HEK293 (cell line): ENCODE measurements around the gene MPZL3.

ENCODE experiments used
- REPIN1 ChIP-seq: fragments of 450-650 bp; formaldehyde crosslinking; IDR thresholded peaks from 2 replicates; pipeline ENCODE4 v1.5.1; 2017; ENCODE audit warnings: missing biosample characterization, missing genetic modification characterization, low read depth
- SP7 ChIP-seq: fragments of 450-650 bp; formaldehyde crosslinking; IDR thresholded peaks from 2 replicates; pipeline ENCODE4 v1.5.1; 2016; ENCODE audit warnings: missing biosample characterization, missing genetic modification characterization
- ZBTB17 ChIP-seq: fragments of 450-650 bp; formaldehyde crosslinking; IDR thresholded peaks from 2 replicates; pipeline ENCODE4 v1.5.1; 2016; ENCODE audit warnings: missing biosample characterization, missing genetic modification characterization
- ZNF274 ChIP-seq, 2 experiments: fragments of 200-500 bp in 1 of 2; fragments of 450-650 bp in 1 of 2; sonication (Bioruptor generic) in 1 of 2; formaldehyde crosslinking in 1 of 2; IDR thresholded peaks; 2 replicates each; pipeline versions ENCODE4 v1.5.1 to v1.6.1; 2014 to 2016; ENCODE audit warnings: borderline replicate concordance in 1 of 2, inconsistent platforms in 1 of 2, low read length in 1 of 2, missing biosample characterization in 1 of 2, missing genetic modification characterization in 1 of 2
- TF ChIP-seq, protein P1 (sequence below): fragments of 450-650 bp; formaldehyde crosslinking; IDR thresholded peaks from 2 replicates; pipeline ENCODE4 v1.5.1; 2016; ENCODE audit warnings: missing biosample characterization, missing genetic modification characterization, low read depth
- TF ChIP-seq, protein P2 (sequence below): fragments of 450-650 bp; formaldehyde crosslinking; IDR thresholded peaks from 2 replicates; pipeline ENCODE4 v1.5.1; 2016; ENCODE audit warnings: missing biosample characterization, missing genetic modification characterization
- TF ChIP-seq, protein P3 (sequence below): fragments of 450-650 bp; formaldehyde crosslinking; IDR thresholded peaks from 2 replicates; pipeline ENCODE4 v1.5.1; 2016; ENCODE audit warnings: missing biosample characterization, missing genetic modification characterization

DNA sequence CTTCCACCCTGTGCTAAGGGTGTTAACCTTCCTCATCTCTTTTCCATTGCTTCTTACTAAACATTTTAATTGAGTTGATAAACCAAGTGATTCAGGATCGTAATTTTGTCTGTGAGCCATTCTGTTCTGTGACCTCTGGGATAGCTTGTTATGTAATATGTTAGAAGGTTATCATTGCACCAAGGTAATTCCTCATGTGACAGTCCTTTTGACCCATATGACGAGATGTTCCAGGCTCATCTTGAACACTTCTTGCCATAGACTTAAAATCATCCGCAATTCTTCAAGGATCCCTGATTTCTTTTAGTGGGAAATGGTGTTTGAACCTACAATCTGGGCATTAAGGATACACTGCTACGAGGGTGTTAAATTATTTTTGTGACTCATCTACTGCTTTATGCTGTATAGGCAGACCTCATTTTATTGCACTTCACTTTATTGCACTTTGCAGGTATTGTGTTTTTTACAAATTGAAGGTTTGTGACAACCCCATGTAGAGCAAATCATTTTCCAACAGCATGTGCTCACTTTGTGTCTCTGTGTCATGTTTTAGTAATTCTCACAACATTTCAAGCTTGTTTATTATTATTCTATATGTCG, 31.0 kb upstream of the MPZL3 start:
- TF ChIP-seq REPIN1 (tag by site-specific recombination) (no peak), SP7 (no peak), ZBTB17 (tag by site-specific recombination) (no peak), ZNF274 (IDR thresholded peaks at IDR 0.05; ENCODE audit: low read length) (no peak), ZNF274 (tag by site-specific recombination; IDR thresholded peaks at IDR 0.05; ENCODE audit: borderline replicate concordance) (no peak)
- TF ChIP-seq, protein P1, sequence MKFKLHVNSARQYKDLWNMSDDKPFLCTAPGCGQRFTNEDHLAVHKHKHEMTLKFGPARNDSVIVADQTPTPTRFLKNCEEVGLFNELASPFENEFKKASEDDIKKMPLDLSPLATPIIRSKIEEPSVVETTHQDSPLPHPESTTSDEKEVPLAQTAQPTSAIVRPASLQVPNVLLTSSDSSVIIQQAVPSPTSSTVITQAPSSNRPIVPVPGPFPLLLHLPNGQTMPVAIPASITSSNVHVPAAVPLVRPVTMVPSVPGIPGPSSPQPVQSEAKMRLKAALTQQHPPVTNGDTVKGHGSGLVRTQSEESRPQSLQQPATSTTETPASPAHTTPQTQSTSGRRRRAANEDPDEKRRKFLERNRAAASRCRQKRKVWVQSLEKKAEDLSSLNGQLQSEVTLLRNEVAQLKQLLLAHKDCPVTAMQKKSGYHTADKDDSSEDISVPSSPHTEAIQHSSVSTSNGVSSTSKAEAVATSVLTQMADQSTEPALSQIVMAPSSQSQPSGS (tag by site-specific recombination): no peak
- TF ChIP-seq, protein P2, sequence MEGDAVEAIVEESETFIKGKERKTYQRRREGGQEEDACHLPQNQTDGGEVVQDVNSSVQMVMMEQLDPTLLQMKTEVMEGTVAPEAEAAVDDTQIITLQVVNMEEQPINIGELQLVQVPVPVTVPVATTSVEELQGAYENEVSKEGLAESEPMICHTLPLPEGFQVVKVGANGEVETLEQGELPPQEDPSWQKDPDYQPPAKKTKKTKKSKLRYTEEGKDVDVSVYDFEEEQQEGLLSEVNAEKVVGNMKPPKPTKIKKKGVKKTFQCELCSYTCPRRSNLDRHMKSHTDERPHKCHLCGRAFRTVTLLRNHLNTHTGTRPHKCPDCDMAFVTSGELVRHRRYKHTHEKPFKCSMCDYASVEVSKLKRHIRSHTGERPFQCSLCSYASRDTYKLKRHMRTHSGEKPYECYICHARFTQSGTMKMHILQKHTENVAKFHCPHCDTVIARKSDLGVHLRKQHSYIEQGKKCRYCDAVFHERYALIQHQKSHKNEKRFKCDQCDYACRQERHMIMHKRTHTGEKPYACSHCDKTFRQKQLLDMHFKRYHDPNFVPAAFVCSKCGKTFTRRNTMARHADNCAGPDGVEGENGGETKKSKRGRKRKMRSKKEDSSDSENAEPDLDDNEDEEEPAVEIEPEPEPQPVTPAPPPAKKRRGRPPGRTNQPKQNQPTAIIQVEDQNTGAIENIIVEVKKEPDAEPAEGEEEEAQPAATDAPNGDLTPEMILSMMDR (tag by site-specific recombination): no peak
- TF ChIP-seq, protein P3, sequence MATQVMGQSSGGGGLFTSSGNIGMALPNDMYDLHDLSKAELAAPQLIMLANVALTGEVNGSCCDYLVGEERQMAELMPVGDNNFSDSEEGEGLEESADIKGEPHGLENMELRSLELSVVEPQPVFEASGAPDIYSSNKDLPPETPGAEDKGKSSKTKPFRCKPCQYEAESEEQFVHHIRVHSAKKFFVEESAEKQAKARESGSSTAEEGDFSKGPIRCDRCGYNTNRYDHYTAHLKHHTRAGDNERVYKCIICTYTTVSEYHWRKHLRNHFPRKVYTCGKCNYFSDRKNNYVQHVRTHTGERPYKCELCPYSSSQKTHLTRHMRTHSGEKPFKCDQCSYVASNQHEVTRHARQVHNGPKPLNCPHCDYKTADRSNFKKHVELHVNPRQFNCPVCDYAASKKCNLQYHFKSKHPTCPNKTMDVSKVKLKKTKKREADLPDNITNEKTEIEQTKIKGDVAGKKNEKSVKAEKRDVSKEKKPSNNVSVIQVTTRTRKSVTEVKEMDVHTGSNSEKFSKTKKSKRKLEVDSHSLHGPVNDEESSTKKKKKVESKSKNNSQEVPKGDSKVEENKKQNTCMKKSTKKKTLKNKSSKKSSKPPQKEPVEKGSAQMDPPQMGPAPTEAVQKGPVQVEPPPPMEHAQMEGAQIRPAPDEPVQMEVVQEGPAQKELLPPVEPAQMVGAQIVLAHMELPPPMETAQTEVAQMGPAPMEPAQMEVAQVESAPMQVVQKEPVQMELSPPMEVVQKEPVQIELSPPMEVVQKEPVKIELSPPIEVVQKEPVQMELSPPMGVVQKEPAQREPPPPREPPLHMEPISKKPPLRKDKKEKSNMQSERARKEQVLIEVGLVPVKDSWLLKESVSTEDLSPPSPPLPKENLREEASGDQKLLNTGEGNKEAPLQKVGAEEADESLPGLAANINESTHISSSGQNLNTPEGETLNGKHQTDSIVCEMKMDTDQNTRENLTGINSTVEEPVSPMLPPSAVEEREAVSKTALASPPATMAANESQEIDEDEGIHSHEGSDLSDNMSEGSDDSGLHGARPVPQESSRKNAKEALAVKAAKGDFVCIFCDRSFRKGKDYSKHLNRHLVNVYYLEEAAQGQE (tag by site-specific recombination): no peak
